GM21786 (cell line): ENCODE measurements around the gene CDK14.
A peak's percentile ranks its signal among the peaks of the same experiment; 100 is the strongest.
"Not testable (repeated sequence)": the region's sequence is repeated elsewhere in the genome, so short reads cannot be mapped to it uniquely, and the experiment has no call there.

ENCODE experiments used
- ATAC-seq: cut with Tn5 transposase; IDR thresholded peaks from one replicate; pipeline ENCODE4 v1.9.1; 2021; ENCODE audit not compliant: unreplicated experiment

CDK14 gene

DNA sequence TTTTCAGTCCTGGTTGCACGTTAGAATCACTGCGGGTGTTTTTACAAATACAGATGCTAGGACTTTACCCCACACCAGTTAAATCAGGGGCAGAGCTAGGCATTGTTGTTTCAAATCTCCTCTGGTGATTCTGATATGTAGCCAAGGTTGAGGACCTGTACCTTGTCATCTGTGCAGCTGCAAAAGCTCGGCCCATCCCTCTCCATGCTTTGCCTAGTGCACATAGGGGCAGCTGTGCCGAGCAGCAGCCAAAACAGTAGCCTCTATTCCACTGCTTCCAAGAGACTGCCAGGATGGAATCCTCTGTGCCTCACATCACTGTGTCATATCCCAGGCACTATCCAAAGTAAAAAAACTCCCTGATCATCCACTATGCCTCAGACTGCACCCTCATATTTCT lies 181.3 kb downstream of the CDK14 start:
- ATAC-seq = peak; percentile 34

DNA sequence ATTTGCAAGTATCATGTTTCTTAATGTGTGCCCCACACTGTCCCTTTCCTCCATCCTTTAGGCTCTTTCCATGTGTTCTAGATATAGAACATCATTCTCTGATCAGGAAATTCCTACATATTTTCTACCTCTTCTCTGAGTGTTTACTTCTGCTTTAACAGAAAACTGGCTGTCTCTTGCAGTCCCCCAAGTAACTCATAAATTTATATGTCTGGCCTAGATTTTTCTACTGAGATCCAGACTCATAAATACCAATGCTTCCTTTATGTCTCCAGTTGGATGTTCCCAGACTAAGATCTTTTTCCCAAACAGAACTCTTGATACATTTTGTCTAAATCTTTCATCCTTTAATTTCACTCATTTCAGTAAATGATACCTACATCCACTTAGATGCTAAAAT lies 181.8 kb downstream of the CDK14 start:
- no peak for ATAC-seq

DNA sequence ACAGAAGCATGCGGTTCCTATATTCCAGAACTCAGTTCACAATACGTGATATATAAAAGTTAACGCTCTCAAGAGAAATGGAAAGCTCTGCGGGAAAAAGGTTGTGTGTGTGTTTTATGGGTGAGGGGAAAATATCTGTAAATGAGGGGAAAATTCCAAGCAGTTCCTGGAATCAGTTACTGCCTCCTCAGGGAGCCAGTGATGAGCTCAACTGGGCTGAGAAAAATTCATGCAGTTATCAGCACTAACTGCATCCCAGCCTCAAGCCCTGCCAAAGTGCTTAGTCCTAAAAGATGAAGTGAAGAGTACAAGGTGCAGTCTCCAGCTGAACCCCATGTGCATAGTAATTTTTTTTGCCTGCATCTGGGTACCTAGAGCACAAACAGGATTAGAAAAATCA lies 191.9 kb downstream of the CDK14 start:
- ATAC-seq = no peak

DNA sequence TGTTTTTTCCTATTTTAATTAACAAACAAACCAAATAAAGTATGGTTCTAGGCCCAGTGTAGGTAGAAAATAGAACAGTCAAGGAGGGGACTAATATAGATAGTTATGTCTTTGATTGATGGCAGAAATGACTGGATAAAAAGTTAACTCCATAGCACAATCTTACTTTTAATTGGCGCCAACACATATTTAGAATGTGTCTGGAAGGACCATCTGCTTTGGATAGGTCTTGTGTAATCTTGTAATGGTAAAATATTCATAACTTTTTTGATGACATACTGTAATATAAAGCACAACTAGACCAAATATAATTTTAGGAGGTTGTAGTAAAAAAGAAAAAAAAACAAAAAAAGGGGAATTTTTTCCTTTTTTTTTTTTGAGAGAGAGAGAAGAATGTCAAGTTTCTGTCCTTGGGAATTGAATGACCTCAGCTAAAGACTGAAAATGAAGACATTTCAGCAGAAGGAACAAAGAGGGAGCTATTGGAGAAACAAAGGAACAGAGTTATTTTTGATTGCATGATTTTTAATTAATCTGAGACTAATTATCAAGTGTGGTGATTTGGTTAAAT lies 193.7 kb downstream of the CDK14 start:
- no peak for ATAC-seq

DNA sequence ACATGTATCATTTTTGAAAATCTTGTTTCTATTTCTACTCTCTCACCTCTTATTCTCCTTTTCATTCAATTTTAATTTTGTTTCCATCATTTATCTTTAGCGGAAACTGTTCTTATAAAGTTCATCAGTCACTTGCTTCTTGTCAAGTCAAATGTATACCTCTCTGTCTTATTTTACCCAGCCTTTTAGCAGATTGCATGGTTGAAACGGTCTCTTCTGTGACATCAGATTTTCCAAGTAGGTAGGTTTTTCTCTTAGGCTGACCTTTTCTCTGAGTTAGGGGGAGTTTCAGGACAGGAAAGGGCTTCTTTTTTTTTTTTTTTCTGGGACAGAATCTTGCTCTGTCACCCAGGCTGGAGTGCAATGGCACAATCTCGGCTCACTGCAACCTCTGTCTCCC lies 195.5 kb downstream of the CDK14 start:
- no peak for ATAC-seq

DNA sequence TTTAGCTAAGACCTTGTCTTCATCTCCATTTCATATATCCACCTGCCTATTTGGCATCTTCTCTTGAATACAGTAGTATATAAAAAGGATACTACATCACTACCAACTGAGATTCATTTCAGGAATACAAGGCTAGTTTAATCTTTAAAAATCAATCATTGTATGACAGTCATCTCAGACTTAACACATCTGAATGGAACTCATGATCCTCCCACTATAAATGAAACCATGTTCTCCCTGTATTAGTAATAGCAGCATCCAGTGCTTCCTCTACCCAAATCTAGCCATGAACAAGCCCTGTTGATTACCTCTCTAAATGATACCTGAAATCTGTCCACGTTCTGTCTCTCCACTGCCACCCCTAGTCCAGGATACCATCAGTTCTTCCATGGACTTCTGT lies 196.2 kb downstream of the CDK14 start:
- ATAC-seq = no peak

DNA sequence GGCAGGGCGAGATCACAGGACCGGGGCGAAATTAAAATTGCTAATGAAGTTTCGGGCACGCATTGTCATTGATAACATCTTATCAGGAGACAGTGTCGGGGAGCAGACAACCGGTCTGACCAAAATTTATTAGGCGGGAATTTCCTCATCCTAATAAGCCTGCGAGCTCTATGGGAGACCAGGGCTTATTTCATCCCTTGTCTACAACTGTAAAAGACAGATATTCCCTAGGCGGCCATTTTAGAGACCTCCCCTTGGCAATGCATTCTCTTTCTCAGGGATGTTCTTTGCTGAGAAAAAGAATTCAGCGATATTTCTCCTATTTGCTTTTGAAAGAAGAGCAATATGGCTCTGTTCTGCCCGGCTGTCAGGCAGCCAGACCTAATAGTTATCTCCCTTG lies 198.1 kb downstream of the CDK14 start:
- ATAC-seq = not testable (repeated sequence)

DNA sequence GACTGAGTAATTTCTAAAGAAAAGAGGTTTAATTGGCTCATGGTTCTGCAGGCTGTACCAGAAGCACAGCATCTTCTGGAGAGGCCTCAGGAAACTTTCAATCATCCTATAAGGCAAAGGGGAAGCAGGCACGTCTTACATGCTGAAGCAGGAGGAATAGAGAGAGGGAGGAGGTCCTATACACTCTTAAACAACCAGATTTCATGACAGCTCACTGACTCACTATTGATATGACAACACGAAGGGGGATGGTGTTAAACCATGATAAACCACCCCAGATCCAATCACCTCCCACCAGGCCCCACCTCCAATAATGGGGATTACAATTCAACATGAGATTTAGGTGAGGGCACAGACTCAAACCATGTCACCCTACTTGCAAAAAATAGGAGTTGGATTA lies 201.5 kb downstream of the CDK14 start:
- ATAC-seq = no peak

DNA sequence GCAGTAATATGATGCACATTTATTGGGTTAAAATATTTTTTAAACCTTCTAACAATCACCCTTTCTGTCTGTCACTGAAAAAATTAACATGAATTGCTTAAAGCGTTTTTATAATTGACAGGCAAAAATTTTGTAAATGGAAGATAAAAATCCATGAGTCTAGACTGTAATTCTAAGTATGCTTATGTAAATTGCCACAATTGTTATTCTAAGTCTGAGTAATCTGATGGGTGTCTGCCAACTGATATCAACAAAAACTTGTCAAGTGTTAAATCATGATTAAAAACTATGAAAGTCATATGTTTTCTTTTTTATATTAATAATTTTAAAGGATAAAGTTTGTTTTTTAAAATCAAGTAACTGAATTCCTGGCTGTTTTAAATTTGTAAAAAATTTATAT lies 208.2 kb downstream of the CDK14 start:
- ATAC-seq = no peak

DNA sequence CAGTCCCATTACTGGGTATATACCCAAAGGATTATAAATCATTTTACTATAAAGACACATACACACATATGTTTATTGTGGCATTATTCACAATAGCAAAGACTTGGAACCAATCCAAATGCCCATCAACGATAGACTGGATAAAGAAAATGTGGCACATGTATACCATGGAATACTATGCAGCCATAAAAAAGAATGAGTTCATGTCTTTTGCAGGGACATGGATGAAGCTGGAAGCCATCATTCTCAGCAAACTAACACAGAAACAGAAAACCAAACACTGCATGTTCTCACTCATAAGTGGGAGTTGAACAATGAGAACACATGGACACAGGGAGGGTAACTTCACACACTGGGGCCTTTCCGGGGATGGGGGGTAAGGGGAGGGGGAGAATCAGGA lies 219.4 kb downstream of the CDK14 start:
- not testable (repeated sequence) for ATAC-seq

DNA sequence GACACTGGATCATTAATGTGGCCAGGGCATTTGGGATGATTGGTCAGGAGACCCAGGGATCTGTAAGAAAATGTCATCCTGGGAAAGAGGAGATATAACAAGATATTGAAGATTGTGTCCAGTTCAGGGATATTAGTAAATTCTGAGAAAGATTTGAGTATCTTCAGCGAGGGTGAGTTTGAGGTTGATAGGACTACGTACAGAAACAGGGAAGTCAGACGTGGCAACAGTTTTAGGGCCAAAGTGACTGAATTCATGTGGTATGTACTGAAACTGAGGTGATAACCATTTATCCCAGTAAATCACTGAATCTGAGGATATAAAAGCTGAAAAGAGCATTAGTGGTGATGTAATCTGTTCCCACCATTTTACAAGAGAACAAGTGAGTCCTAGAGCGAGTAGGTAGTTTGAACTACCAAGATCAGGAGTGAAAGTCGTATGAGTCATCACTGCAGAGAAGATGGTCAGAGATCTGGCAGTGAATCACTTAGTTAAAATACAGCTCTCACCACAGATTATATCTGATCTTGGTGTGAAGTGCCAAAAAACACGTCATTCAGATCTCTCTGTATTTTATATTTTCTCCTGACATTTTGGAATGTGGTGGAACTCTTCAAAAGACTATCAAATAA lies 220.5 kb downstream of the CDK14 start:
- ATAC-seq = peak; percentile 100

DNA sequence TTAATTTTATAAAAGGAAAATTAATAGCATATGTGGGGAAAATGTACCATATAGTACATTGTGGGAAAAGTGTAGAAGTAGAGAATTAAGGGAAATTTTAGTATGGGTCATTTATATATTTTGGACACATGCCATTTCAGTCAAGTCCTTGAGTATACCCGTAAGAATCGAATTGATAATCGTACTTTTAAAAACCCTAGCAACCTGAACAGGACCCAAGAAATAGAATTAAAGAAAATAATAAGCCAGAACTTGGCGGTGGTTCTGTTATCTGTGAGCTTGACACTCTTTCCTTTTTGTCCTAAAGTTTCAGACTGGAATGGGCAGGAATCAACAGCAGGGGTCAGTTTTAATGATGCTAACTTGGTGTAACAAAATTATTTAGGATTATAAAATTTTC lies 221.0 kb downstream of the CDK14 start:
- ATAC-seq = no peak

DNA sequence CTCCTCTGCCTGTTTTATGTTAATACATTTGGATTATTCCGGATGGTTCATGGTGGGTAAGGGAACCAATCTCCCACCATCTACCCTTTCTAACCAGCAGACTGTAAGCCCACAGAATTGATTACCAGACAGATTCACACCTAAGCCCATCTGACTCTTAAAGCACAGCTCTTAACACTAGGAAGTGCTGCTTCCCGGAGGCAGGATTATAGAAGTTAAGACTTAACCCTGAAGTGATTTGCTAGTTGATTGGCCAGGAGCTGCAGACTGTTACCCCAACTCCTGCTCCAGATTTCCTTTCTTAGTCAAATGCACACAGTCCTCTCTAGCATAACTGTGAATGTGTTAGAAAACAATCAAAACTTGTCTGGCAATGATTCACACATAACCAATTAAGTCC lies 221.7 kb downstream of the CDK14 start:
- no peak for ATAC-seq

DNA sequence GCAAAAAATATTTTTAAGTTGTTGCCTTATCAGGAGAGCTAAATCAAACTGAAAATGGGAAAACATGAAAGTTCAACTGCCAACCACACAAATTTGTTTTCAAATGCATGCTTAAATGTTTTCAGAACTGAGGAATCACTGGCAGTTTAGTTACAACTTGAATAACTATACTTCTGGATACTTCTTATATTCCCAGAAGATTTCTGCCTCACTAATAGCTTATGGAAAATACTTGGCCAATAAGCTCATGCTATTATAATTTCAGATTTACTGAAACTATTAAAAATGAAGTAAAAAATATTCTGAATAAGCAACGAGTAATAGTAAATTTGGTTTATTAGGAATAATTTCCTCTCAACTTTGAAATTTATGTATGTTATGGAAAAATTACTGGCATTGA lies 222.2 kb downstream of the CDK14 start:
- no peak for ATAC-seq

DNA sequence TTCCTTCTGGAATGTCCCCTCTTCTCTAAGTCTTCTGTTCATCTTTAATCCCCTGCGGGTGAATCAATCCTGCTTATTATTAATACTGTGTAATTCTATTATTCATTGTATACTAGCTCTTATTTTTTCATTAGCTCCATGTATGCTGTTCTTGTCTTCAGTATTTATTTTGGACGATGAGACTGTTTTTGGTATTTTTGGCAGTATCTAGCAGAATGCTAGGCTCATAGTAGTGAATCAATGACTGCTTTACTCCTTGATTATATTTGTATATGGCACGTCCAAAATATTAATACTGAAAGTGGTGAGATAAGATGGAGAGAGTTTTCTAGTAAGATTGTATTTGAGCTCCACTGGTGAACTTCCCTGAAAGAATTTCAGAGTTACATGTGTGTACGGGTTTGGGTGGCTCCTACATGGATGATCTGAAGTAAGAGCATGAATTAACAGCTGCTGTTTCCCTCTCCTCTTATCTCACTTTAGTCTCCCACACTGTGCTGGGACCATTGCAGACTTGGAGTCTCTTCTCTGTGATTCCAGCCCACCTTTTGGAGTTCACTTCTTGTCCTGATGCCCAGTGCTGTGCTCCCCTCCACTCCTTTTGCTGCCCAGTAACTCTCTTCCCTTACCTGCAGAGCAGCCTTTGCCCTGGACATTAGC lies 226.0 kb downstream of the CDK14 start:
- no peak for ATAC-seq

DNA sequence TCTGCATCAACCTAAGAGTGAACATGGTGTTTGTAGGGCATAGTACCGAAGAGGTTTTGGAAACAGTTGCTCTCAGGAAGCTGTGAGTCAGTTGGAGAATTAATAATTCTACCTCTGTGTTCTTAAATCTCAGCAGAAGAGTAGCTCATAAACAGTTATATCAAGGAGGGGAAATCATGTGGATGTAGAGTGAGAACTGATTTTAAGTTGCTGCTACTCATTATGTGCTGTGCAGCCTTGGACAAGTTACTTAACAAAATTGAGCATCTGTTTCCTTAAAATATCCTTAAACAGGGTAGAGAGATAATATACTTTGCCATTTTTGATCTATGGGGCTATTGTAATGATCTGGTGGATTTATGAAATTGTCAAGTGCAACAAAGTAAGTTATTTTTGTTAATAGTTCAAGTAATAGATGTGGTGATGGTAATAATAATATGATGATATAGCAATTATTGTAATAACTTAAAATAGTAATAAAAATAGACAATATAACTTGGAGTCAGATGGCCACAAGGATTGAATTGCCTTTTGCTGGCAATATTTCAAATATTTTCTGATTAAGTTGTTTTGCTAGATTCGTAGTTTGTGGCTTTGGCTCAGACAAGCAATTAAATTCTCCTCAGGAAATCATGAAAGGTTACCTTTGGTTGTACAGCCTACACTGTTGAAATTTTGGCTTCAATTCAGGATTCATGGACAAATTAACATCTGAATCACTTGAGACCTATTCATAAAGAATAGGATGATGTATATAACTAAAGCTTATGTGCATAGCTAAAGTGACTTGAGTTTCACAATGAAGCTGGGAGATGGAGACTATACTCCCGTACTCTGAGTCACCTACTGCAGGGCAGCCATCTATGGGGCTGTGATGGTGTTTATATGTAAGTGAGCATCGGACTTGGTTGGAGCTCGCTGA lies 228.5 kb downstream of the CDK14 start:
- no peak for ATAC-seq

DNA sequence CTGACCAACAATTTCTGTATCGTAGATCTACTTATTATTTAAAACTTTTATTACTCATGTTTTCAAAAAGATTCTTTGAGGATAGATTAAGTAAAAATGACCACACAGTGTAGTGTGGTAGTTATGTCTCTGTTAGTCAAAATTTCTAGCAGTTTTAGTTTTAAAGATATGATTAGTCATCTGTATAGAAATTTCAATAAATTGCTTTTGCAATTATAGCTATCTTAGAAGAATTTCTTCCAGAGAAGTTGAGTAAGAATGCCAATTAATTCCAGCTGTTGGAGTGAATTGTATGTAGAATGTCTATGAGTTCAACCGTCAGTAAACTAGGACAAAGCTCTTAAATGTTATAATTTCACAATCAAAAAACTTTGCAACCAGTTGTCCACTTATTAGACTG lies 229.7 kb downstream of the CDK14 start:
- no peak for ATAC-seq

DNA sequence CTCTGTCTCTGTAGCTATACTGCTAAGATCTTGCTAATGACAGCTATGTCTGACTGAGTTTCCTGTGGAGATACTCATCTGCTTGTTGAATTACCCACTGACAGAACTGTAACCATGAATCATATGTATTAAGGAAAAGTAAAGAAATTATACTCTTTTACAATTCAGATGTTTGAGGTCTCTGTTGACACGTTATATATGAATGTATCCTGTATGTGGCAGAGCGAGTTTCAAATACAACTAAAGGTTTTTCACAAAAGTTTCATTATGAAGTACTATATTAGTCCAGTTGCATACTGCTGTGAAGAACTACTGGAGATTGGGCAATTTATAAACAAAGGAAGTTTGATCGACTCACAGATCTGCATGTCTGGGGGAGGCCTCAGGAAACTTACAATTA lies 232.5 kb downstream of the CDK14 start:
- ATAC-seq = no peak

DNA sequence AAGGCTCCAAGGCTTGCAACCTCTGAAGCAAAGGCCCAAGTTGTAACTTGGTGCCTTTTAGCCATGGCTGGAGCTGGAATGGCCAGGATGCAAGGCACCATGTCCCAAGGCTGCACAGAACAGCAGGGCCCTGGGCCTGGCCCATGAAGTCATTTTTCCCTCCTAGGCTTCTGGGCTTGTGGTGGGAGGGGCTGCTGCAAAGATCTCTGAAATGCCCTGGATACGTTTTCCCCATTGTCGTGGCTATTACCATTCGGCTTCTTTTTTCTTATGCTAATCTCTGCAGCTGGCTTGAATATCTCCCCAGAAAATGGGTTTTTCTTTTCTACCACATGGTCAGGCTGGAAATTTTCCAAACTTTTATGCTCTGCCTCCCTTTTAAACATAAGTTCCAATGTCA lies 234.2 kb downstream of the CDK14 start:
- no peak for ATAC-seq

DNA sequence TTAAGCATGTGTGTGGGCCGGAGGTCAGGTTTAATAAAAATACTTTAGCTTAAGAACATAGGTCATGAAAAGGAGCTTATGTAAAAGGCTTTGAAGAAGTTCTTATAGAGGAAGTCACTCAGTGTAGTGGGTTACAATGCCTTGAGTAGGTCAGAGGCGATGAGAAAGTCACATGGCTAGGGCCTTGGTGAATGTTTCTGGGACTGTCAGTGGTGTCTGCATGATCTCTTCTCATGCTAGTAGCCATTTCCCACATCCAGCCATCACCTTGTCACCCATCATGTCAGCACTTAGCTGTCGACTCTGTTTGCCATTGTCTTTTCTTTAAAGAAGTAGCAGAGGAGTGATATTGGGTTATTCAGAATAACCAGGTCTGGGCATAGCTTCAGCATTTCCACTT lies 236.6 kb downstream of the CDK14 start:
- ATAC-seq = no peak

DNA sequence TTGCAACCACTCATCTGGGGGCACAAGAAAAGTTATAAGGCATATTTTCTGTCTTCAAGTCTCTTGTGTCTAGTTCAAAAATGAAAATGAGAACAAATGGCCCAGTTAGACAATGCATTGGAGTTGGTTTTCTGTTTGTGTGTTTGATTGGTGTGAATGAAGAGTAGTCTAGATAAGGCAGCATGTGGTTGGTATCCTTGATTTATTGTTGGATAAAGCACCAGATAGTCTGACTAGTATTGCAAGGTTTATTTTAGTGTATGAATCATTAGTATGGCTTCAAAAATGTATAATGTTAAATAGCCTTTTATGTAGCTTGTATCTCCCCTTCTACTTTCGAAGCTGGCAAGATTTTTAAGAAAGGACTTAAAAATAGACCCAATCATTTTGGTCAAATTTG lies 237.3 kb downstream of the CDK14 start:
- no peak for ATAC-seq

DNA sequence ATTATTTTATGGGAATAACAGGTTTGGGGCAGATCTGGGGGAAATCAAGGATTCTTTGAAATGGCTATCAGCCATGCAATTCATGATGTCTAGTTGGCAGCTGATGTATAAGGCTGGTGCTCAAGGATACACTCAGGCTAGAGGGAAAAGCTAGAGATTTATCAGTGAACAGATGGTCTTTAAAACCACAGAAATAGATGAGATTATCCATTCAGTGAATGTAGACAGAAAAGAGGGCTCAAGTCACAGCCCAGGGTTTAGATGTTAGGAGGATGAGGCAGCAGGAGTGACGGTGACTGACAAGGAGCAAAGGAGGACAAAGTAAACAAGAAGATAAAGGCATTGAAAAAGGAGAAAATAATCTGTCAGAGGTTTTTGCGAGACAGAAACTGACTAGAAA lies 238.7 kb downstream of the CDK14 start:
- ATAC-seq = no peak
